H1 (cell line): ENCODE results near the gene CWF19L1. TPM values are rescaled to one million over a fixed set of nuclear protein-coding genes. Genes with fewer than 3 reads are reported as not detected.

ENCODE experiments used
- CTCF ChIA-PET: fragments of 300-600 bp; sonication (Branson Sonifier 250); formaldehyde crosslinking; loops from one replicate; lab custom pipeline; 2021; ENCODE audit not compliant: partially characterized antibody; lab: Charles Lee
- POLR2A ChIA-PET: fragments of 300-600 bp; sonication (Branson Sonifier 250); formaldehyde crosslinking; loops from one replicate; lab custom pipeline; 2021; ENCODE audit warnings: inconsistent platforms; ENCODE audit not compliant: partially characterized antibody; lab: Charles Lee
- DNase-seq, 2 experiments: peaks; one replicate each; pipeline versions ENCODE4 v3.0.0 to v3.0.0-alpha.2; 2010 to 2022; ENCODE audit warnings: low spot score in 2 of 2, low read depth in 1 of 2, mixed read lengths in 1 of 2
- FAIRE-seq: peaks from 2 replicates; lab custom pipeline; 2011; peaks lifted over from hg19 to GRCh38; lab: Jason Lieb, UNC
- H2AFZ ChIP-seq: 2 replicates; pipeline ENCODE4 v1.8.1; 2012; ENCODE audit warnings: low read length, inconsistent platforms
- H2AK5ac ChIP-seq: 2 replicates; pipeline ENCODE4 v1.6.1; 2013; ENCODE audit warnings: low read depth, low read length
- H2BK120ac ChIP-seq: replicated peaks from 2 replicates; pipeline ENCODE3; 2013; ENCODE audit warnings: low read depth, low read length, inconsistent platforms
- H2BK12ac ChIP-seq: 2 replicates; pipeline ENCODE4 v1.6.1; 2013; ENCODE audit warnings: low read depth, low read length
- H2BK15ac ChIP-seq: 2 replicates; pipeline ENCODE4 v1.6.1; 2013; ENCODE audit warnings: low read length
- H2BK20ac ChIP-seq: 2 replicates; pipeline ENCODE4 v1.6.1; 2013; ENCODE audit warnings: low read length
- H2BK5ac ChIP-seq: 2 replicates; pipeline ENCODE4 v1.6.1; 2013; ENCODE audit warnings: low read depth, low read length
- H3K14ac ChIP-seq: 2 replicates; pipeline ENCODE4 v1.6.1; 2013; ENCODE audit warnings: inconsistent platforms; ENCODE audit not compliant: insufficient read length
- H3K18ac ChIP-seq: 2 replicates; pipeline ENCODE4 v1.6.1; 2013; ENCODE audit warnings: low read length; ENCODE audit errors: extremely low read depth
- H3K23ac ChIP-seq: 2 replicates; pipeline ENCODE4 v1.6.1; 2013; ENCODE audit warnings: inconsistent platforms; ENCODE audit not compliant: insufficient read length
- H3K23me2 ChIP-seq: 2 replicates; pipeline ENCODE4 v1.6.1; 2013; ENCODE audit warnings: low read depth, low read length
- H3K27ac ChIP-seq: 2 replicates; pipeline ENCODE4 v1.6.1; 2011; ENCODE audit warnings: low read depth, low read length, inconsistent platforms
- H3K27me3 ChIP-seq, 4 experiments: replicated peaks in 1 of 4; 1 replicate in 1 of 4; 2 replicates in 3 of 4; pipeline versions ENCODE4 v1.6.1 to v1.8.1; 2011 to 2013; ENCODE audit warnings: low read length in 3 of 4, mild to moderate bottlenecking in 3 of 4, inconsistent platforms in 2 of 4, mixed read lengths in 2 of 4, moderate library complexity in 1 of 4; ENCODE audit not compliant: control insufficient read depth in 3 of 4, insufficient read depth in 3 of 4; ENCODE audit errors: extremely low read depth in 1 of 4
- H3K36me3 ChIP-seq, 4 experiments: 2 replicates each; pipeline versions ENCODE4 v1.6.1 to v1.8.1; 2011 to 2013; ENCODE audit warnings: mild to moderate bottlenecking in 4 of 4, low read length in 3 of 4, moderate library complexity in 2 of 4, control low read depth in 1 of 4, inconsistent platforms in 1 of 4; ENCODE audit not compliant: insufficient read depth in 4 of 4, control insufficient read depth in 2 of 4
- H3K4ac ChIP-seq: replicated peaks from 2 replicates; pipeline ENCODE3; 2013; ENCODE audit warnings: low read length, low read depth, mixed read lengths, inconsistent platforms; ENCODE audit not compliant: insufficient read length
- H3K4me1 ChIP-seq, 4 experiments: replicated peaks in 1 of 4; 1 replicate in 1 of 4; 2 replicates in 3 of 4; pipeline versions ENCODE4 v1.6.1 to v1.8.1; 2011 to 2013; ENCODE audit warnings: low read length in 3 of 4, inconsistent platforms in 2 of 4, mixed read lengths in 1 of 4; ENCODE audit not compliant: insufficient read depth in 4 of 4, control insufficient read depth in 3 of 4
- H3K4me2 ChIP-seq, 2 experiments: 2 replicates each; pipeline versions ENCODE4 v1.6.1 to v1.8.1; 2011 to 2013; ENCODE audit warnings: low read depth in 2 of 2, low read length in 2 of 2, control low read depth in 1 of 2, inconsistent platforms in 1 of 2, mild to moderate bottlenecking in 1 of 2; ENCODE audit not compliant: insufficient read depth in 1 of 2
- H3K4me3 ChIP-seq, 4 experiments: fragments of 200-600, 300-600 bp in 1 of 4; sonication (generic), shearing (Covaris generic), sonication (Bioruptor Twin) in 1 of 4; 2 replicates each; pipeline versions ENCODE4 v1.5.1 to v1.8.1; 2011 to 2016; ENCODE audit warnings: low read length in 4 of 4, low read depth in 3 of 4, control low read depth in 2 of 4, inconsistent platforms in 2 of 4, mild to moderate bottlenecking in 2 of 4, mixed read lengths in 1 of 4, moderate library complexity in 1 of 4; ENCODE audit not compliant: insufficient read depth in 2 of 4; ENCODE audit errors: extremely low read depth in 1 of 4
- H3K56ac ChIP-seq: replicated peaks from 2 replicates; pipeline ENCODE3; 2013; ENCODE audit warnings: low read depth, mild to moderate bottlenecking, mixed read lengths, low read length, inconsistent platforms; ENCODE audit not compliant: insufficient read length
- H3K79me1 ChIP-seq: 2 replicates; pipeline ENCODE4 v1.6.1; 2013; ENCODE audit warnings: low read depth, low read length, control low read depth
- H3K79me2 ChIP-seq, 2 experiments: 2 replicates each; pipeline versions ENCODE4 v1.6.1 to v1.8.1; 2012 to 2013; ENCODE audit warnings: low read length in 2 of 2, mild to moderate bottlenecking in 2 of 2, inconsistent platforms in 1 of 2; ENCODE audit not compliant: insufficient read depth in 2 of 2, control insufficient read depth in 1 of 2
- H3K9ac ChIP-seq, 4 experiments: replicated peaks in 1 of 4; 1 replicate in 1 of 4; 2 replicates in 3 of 4; pipeline versions ENCODE4 v1.6.1 to v1.8.1; 2011 to 2013; ENCODE audit warnings: low read depth in 3 of 4, low read length in 3 of 4, control low read depth in 2 of 4, mild to moderate bottlenecking in 2 of 4, moderate library complexity in 2 of 4, inconsistent platforms in 1 of 4; ENCODE audit errors: extremely low read depth in 1 of 4
- H3K9me3 ChIP-seq, 2 experiments: 2 replicates each; pipeline versions ENCODE4 v1.6.1 to v1.8.1; 2012 to 2013; ENCODE audit warnings: mild to moderate bottlenecking in 2 of 2, moderate library complexity in 2 of 2, control low read depth in 1 of 2, inconsistent platforms in 1 of 2, low read depth in 1 of 2, low read length in 1 of 2, mixed read lengths in 1 of 2; ENCODE audit not compliant: insufficient read depth in 2 of 2
- H4K20me1 ChIP-seq, 2 experiments: replicated peaks in 1 of 2; 2 replicates each; pipeline versions ENCODE3 to v1.8.1; 2011 to 2013; ENCODE audit warnings: inconsistent platforms in 2 of 2, low read length in 2 of 2, mild to moderate bottlenecking in 1 of 2; ENCODE audit not compliant: insufficient read depth in 2 of 2, control insufficient read depth in 1 of 2
- H4K5ac ChIP-seq: 2 replicates; pipeline ENCODE4 v1.6.1; 2013; ENCODE audit warnings: low read length, low read depth, mixed read lengths, inconsistent platforms; ENCODE audit not compliant: insufficient read length
- H4K8ac ChIP-seq: 2 replicates; pipeline ENCODE4 v1.8.0; 2013; ENCODE audit warnings: mild to moderate bottlenecking, moderate library complexity, low read length, inconsistent platforms; ENCODE audit not compliant: insufficient read depth; ENCODE audit errors: extremely low read depth
- H4K91ac ChIP-seq: replicated peaks from 2 replicates; pipeline ENCODE3; 2013; ENCODE audit warnings: low read length, mixed read lengths, inconsistent platforms; ENCODE audit not compliant: insufficient read length
- BRCA1 ChIP-seq: IDR thresholded peaks from 2 replicates; pipeline ENCODE4 v1.6.1; 2012; ENCODE audit warnings: low read depth, low read length, improper control_type of control experiment
- RNF2 ChIP-seq: fragments of 200-900, 300-1000 bp; sonication (generic); IDR thresholded peaks from 2 replicates; pipeline ENCODE4 v1.7.1; 2016; ENCODE audit warnings: borderline replicate concordance, low read depth, mild to moderate bottlenecking, antibody characterized with exemption, low read length; ENCODE audit not compliant: poor library complexity, severe bottlenecking; ENCODE audit errors: missing control alignments
- TEAD4 ChIP-seq: IDR thresholded peaks from 2 replicates; pipeline ENCODE4 v1.6.1; 2012; ENCODE audit warnings: low read depth, low read length, inconsistent platforms, mixed read lengths
- WGBS, 2 experiments: shearing (Covaris generic) in 1 of 2; methylation state at CpG; one replicate each; pipeline versions ENCODE4 v1.1.6 to v1.1.7; 2013 to 2015; ENCODE audit warnings: low lambda C conversion rate in 2 of 2, mixed read lengths in 2 of 2, inconsistent platforms in 1 of 2, low coverage in 1 of 2, missing lambda C conversion rate in 1 of 2; ENCODE audit not compliant: insufficient replicate concordance in 2 of 2, insufficient coverage in 1 of 2, insufficient read length in 1 of 2; ENCODE audit errors: extremely low coverage in 1 of 2, missing lambda C conversion rate in 1 of 2; 5-methylcytosine and 5-hydroxymethylcytosine counted together
- polyA plus RNA-seq, 7 experiments: library from polyadenylated mRNA; depleted of rRNA in 3 of 7; stranded (reverse) in 5 of 7; unstranded in 2 of 7; fragments of >200 nt in 5 of 7; fragments of 200-250 nt in 2 of 7; gene quantifications; 1 replicate in 5 of 7; 2 replicates in 1 of 7; 4 replicates in 1 of 7; pipeline versions ENCODE4 v1.2.1 to v1.2.3, GENCODE V29; 2011 to 2013; ENCODE audit warnings: missing spikeins in 2 of 7, mixed read lengths in 2 of 7
- total RNA-seq: library from RNA; stranded (reverse); fragmentation: NEBNext Ultra II Directional; extraction: Animal tissue kit (Norgen Biotek cat#: 25700); gene quantifications from 2 replicates; pipeline ENCODE4 v1.2.1, GENCODE V29; 2021

CWF19L1 gene
- total and polyA plus RNA-seq, 2 of the 8 experiments (the other 6 are each of a cell fraction or from before 2014, with no cell fraction given): 11.1 to 29.9 TPM

- H3K4me2 ChIP-seq: no peak overlapping the region
- H4K91ac ChIP-seq: no peak overlapping the region
- CTCF ChIA-PET: no interaction called here
- no peak overlapping the region for H3K14ac ChIP-seq
- H2BK12ac ChIP-seq: no peak overlapping the region
- POLR2A ChIA-PET: no interaction called here
- H2BK20ac ChIP-seq: no peak overlapping the region
- H3K27me3 ChIP-seq: no peaks in the 10 kb centered on the region
- H3K27ac ChIP-seq: no peak overlapping the region
- no peak overlapping the region for H2BK5ac ChIP-seq
- no peaks in the 10 kb centered on the region for H3K79me2 ChIP-seq
- H3K23ac ChIP-seq: no peak overlapping the region
- H3K79me1 ChIP-seq: no peaks in the 10 kb centered on the region
- TF ChIP-seq BRCA1: no peak
- TF ChIP-seq RNF2: no peak
- peak; percentile 63 for TF ChIP-seq TEAD4
- H3K4me3 ChIP-seq: no peak overlapping the region
- no peaks in the 10 kb centered on the region for H3K23me2 ChIP-seq
- H3K56ac ChIP-seq: no peak overlapping the region
- H2BK120ac ChIP-seq: no peak overlapping the region
- H4K8ac ChIP-seq: no peak overlapping the region
- no peak overlapping the region for H3K4ac ChIP-seq
- H4K20me1 ChIP-seq: no peaks in the 10 kb centered on the region
- peaks cover 2 to 30% (median 6%) of the 10 kb centered on the region in 4 experiments; a peak in 5 of 8 replicates for H3K36me3 ChIP-seq
- no peak overlapping the region for H2AFZ ChIP-seq
- WGBS, 2 experiments: 94% methylated on average over 7 of the region's 7 CpGs; no CpG with 5 or more reads in 1 of the 2 experiments
- H3K4me1 ChIP-seq: no peaks in the 10 kb centered on the region
- H4K5ac ChIP-seq: no peak overlapping the region
- no peak overlapping the region for H3K9ac ChIP-seq
- no peak for DNase-seq
- no peak overlapping the region for H2AK5ac ChIP-seq
- H3K9me3 ChIP-seq: no peaks in the 10 kb centered on the region
- no peak overlapping the region for H2BK15ac ChIP-seq
- H3K18ac ChIP-seq: no peak overlapping the region
- FAIRE-seq: no peak
Measured at GRCh38 chr10:100209303-100209702, 58.1 kb downstream of the CWF19L1 start.
